Endothelial cell of umbilical vein (primary cell): ENCODE results near the gene GBP5. TPM values are rescaled to one million over a fixed set of nuclear protein-coding genes. Genes with fewer than 3 reads are reported as not detected.

Experiments used
- BruUV-seq: library from RNA; stranded (reverse); fragments of 400-500 nt; replicated peaks from 2 replicates; lab custom pipeline; 2021; lab: Mats Ljungman, UMichigan
- CTCF ChIA-PET: fragments of 300-600, 350-600 bp; sonication (Branson Sonifier 250); formaldehyde crosslinking; loops from one replicate; lab custom pipeline; 2021; ENCODE audit warnings: antibody characterized with exemption, inconsistent platforms; lab: Charles Lee
- POLR2A ChIA-PET: fragments of 300-600, 350-600 bp; sonication (Branson Sonifier 250); formaldehyde crosslinking; loops from one replicate; lab custom pipeline; 2021; ENCODE audit warnings: antibody characterized with exemption, inconsistent platforms; lab: Charles Lee
- DNase-seq: peaks from one replicate; pipeline ENCODE4 v3.0.0-alpha.2; 2011; ENCODE audit warnings: low read depth, low spot score
- FAIRE-seq: peaks from 2 replicates; lab custom pipeline; 2011; peaks lifted over from hg19 to GRCh38; lab: Jason Lieb, UNC
- H2AFZ ChIP-seq: 2 replicates; pipeline ENCODE4 v1.6.0; 2012; ENCODE audit warnings: low read depth, low read length, control low read depth, inconsistent platforms
- H3K27ac ChIP-seq: 2 replicates; pipeline ENCODE4 v1.5.1; 2011; ENCODE audit warnings: low read depth, mild to moderate bottlenecking, control low read depth, low read length, moderate library complexity; ENCODE audit not compliant: insufficient read depth
- H3K27me3 ChIP-seq, 2 experiments: 2 replicates each; pipeline versions ENCODE4 v1.6.0 to v1.6.1; 2011; ENCODE audit warnings: low read length in 2 of 2, mixed read lengths in 1 of 2; ENCODE audit not compliant: control insufficient read depth in 2 of 2, insufficient read depth in 2 of 2
- H3K36me3 ChIP-seq, 2 experiments: 2 replicates in 1 of 2; 3 replicates in 1 of 2; pipeline ENCODE4 v1.5.1; 2011; ENCODE audit warnings: low read length in 2 of 2, mild to moderate bottlenecking in 1 of 2, moderate library complexity in 1 of 2; ENCODE audit not compliant: control insufficient read depth in 2 of 2, insufficient read depth in 2 of 2; ENCODE audit errors: extremely low read depth in 1 of 2
- H3K4me1 ChIP-seq: 3 replicates; pipeline ENCODE4 v1.5.1; 2011; ENCODE audit warnings: mild to moderate bottlenecking, low read length; ENCODE audit not compliant: control insufficient read depth, insufficient read depth; ENCODE audit errors: extremely low read depth
- H3K4me2 ChIP-seq: 2 replicates; pipeline ENCODE4 v1.6.1; 2011; ENCODE audit warnings: low read length, control low read depth, mixed read lengths; ENCODE audit not compliant: insufficient read depth
- H3K4me3 ChIP-seq, 3 experiments: fragments of 200-600 bp in 1 of 3; sonication (generic), shearing (Covaris generic) in 1 of 3; replicated peaks in 1 of 3; 2 replicates each; pipeline ENCODE4 v1.5.1; 2011 to 2016; ENCODE audit warnings: control low read depth in 3 of 3, low read length in 3 of 3, mild to moderate bottlenecking in 2 of 3, inconsistent platforms in 1 of 3, low read depth in 1 of 3, moderate library complexity in 1 of 3; ENCODE audit not compliant: insufficient read depth in 1 of 3
- H3K79me2 ChIP-seq: 2 replicates; pipeline ENCODE4 v1.6.0; 2012; ENCODE audit warnings: low read length, inconsistent platforms; ENCODE audit not compliant: control insufficient read depth, insufficient read depth
- H3K9ac ChIP-seq: replicated peaks from 2 replicates; pipeline ENCODE3; 2011; ENCODE audit warnings: low read length, control low read depth; ENCODE audit not compliant: insufficient read depth; ENCODE audit errors: extremely low read depth
- H3K9me1 ChIP-seq: replicated peaks from 3 replicates; pipeline ENCODE4 v1.6.0; 2011; ENCODE audit warnings: mild to moderate bottlenecking, low read length; ENCODE audit not compliant: control insufficient read depth, insufficient read depth; ENCODE audit errors: extremely low read depth
- H3K9me3 ChIP-seq: replicated peaks from 2 replicates; pipeline ENCODE4 v1.5.1; 2012; ENCODE audit warnings: low read length, inconsistent platforms; ENCODE audit not compliant: control insufficient read depth, insufficient read depth
- H4K20me1 ChIP-seq: replicated peaks from 2 replicates; pipeline ENCODE3; 2011; ENCODE audit warnings: mild to moderate bottlenecking, low read length; ENCODE audit not compliant: control insufficient read depth, insufficient read depth; ENCODE audit errors: extremely low read depth
- EZH2 ChIP-seq: IDR thresholded peaks from 2 replicates; pipeline ENCODE4 v1.6.1; 2012; ENCODE audit warnings: borderline replicate concordance, low read depth, mild to moderate bottlenecking, moderate library complexity, low read length, inconsistent platforms; ENCODE audit not compliant: severe bottlenecking
- FOS ChIP-seq: IDR thresholded peaks from 2 replicates; pipeline ENCODE4 v1.6.1; 2011; ENCODE audit warnings: mild to moderate bottlenecking, low read length, moderate library complexity, borderline replicate concordance; ENCODE audit not compliant: insufficient read depth
- GATA2 ChIP-seq: IDR thresholded peaks from 2 replicates; pipeline ENCODE4 v1.7.0; 2011; ENCODE audit warnings: low read depth, mild to moderate bottlenecking, moderate library complexity, mixed read lengths, low read length; ENCODE audit not compliant: insufficient read length, insufficient read depth
- JUN ChIP-seq: IDR thresholded peaks from 2 replicates; pipeline ENCODE4 v1.6.1; 2011; ENCODE audit warnings: borderline replicate concordance, low read depth; ENCODE audit not compliant: insufficient read length, insufficient read depth
- MYC ChIP-seq: IDR thresholded peaks from one replicate; pipeline ENCODE4 v1.6.1; 2011; ENCODE audit warnings: mild to moderate bottlenecking, low read depth, low read length
- POLR2A ChIP-seq: IDR thresholded peaks from 2 replicates; pipeline ENCODE4 v1.6.1; 2012; ENCODE audit warnings: low read depth, mild to moderate bottlenecking, control low read depth, low read length
- POLR2AphosphoS5 ChIP-seq: IDR thresholded peaks from 2 replicates; pipeline ENCODE4 v1.6.1; 2012; ENCODE audit warnings: low read depth, mild to moderate bottlenecking, control low read depth, low read length, moderate library complexity; ENCODE audit not compliant: insufficient read depth
- dilution Hi-C: fragments of 300-500 bp; cut with MboI; formaldehyde crosslinking; loops from one replicate; pipeline ENCODE4 v1.15.0; 2019; ENCODE audit warnings: low sequenced_read_pairs; ENCODE audit not compliant: extremely low pct_ligation_motif_present
- intact Hi-C: fragments of 100-400 bp; cut with micrococcal nuclease; formaldehyde crosslinking; loops from one replicate; pipeline ENCODE4 v1.10.0; 2022
- polyA plus RNA-seq, 4 experiments: library from polyadenylated mRNA; depleted of rRNA in 3 of 4; stranded (reverse) in 3 of 4; unstranded in 1 of 4; fragments of >200 nt; gene quantifications; 2 replicates each; pipeline versions ENCODE4 v1.2.1 to v1.2.3, GENCODE V29; 2011 to 2012; ENCODE audit warnings: missing spikeins in 1 of 4
- total RNA-seq: library from RNA; stranded (reverse); gene quantifications from 2 replicates; pipeline ENCODE4 v1.2.3, GENCODE V29; 2021
- TF ChIP-seq, protein P1 (sequence below), 2 donors: IDR thresholded peaks; 1 replicate in 1 of 2; 2 replicates in 1 of 2; pipeline ENCODE4 v1.5.1; 2011; ENCODE audit warnings: low read length in 2 of 2, mild to moderate bottlenecking in 2 of 2, moderate library complexity in 2 of 2, control low read depth in 1 of 2, inconsistent platforms in 1 of 2, low read depth in 1 of 2; ENCODE audit not compliant: insufficient read depth in 1 of 2; ENCODE audit errors: extremely low read depth in 1 of 2
- TF ChIP-seq, protein P2 (sequence below): IDR thresholded peaks from 2 replicates; pipeline ENCODE4 v1.6.1; 2011; ENCODE audit not compliant: insufficient read depth, insufficient read length

Gene GBP5
- total and polyA plus RNA-seq, 2 donors (not counting 3 experiments of a cell fraction or from before 2014, with no cell fraction given), result 0.31 TPM; not detected in 1

DNA sequence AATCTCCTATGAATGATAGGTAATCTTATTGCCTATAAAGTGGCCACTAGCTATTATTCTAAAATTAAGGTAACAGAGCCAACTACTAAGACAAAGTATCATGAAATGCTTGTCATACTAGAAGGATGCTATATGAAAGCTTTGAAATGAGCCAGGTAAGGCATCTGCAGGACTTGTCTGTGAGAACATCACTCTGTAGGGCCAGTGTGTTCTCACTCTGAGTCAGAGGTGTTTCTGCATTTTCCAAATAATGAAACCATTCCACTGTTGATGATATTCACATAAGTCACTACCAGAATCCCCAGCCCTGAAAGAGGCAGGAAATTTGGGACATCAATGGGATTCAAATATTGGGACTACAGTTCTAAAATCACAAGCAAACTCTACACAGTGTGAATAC lies 25.8 kb upstream of the GBP5 start:
- H3K36me3 ChIP-seq, result no peaks in the 10 kb centered on the region
- no peak overlapping the region for H2AFZ ChIP-seq
- POLR2A ChIA-PET, result no interaction called here
- dilution Hi-C loops, result no loop called here
- no peak overlapping the region for H3K4me3 ChIP-seq
- H3K9ac ChIP-seq, result no peak overlapping the region
- intact Hi-C loops, result loop anchor here (5.0 kb wide), 1 partner anchor 309 kb away; no protein-coding TSS in a partner anchor
- no peak for FAIRE-seq
- no peak for DNase-seq
- H3K79me2 ChIP-seq, result no peaks in the 10 kb centered on the region
- TF ChIP-seq, protein P1, sequence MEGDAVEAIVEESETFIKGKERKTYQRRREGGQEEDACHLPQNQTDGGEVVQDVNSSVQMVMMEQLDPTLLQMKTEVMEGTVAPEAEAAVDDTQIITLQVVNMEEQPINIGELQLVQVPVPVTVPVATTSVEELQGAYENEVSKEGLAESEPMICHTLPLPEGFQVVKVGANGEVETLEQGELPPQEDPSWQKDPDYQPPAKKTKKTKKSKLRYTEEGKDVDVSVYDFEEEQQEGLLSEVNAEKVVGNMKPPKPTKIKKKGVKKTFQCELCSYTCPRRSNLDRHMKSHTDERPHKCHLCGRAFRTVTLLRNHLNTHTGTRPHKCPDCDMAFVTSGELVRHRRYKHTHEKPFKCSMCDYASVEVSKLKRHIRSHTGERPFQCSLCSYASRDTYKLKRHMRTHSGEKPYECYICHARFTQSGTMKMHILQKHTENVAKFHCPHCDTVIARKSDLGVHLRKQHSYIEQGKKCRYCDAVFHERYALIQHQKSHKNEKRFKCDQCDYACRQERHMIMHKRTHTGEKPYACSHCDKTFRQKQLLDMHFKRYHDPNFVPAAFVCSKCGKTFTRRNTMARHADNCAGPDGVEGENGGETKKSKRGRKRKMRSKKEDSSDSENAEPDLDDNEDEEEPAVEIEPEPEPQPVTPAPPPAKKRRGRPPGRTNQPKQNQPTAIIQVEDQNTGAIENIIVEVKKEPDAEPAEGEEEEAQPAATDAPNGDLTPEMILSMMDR (IDR thresholded peaks at IDR 0.05; ENCODE audit: extremely low read depth in 1 of 2, insufficient read depth in 1 of 2, low read depth in 1 of 2, low read length in 2 of 2), result no peak
- no peak for TF ChIP-seq POLR2A
- no peaks in the 10 kb centered on the region for H3K4me1 ChIP-seq
- H4K20me1 ChIP-seq, result no peaks in the 10 kb centered on the region
- H3K4me2 ChIP-seq, result no peak overlapping the region
- CTCF ChIA-PET, result no interaction called here
- BruUV-seq, result no TSS peak
- H3K27me3 ChIP-seq, result no peaks in the 10 kb centered on the region
- no peak overlapping the region for H3K27ac ChIP-seq
- H3K9me1 ChIP-seq, result no peaks in the 10 kb centered on the region
- no peaks in the 10 kb centered on the region for H3K9me3 ChIP-seq

DNA sequence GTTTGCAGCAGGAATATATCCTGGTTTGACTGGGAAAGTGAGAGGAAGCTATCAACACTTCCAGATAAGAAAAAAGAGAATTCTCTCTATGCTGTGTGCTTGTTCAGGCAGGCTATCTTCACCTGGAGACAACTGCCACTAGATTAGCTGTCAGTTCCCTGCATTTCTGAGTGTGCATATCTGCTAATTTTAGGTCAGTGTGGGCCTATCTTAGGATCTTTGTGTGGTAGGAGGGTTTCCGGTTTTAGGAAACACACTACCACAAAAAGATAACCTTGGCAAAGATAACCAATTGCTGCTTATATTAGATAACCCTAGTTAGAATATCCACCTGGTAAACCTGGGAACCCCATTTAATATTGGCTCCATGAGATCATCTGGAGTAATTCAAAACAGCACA lies 22.5 kb upstream of the GBP5 start:
- TF ChIP-seq POLR2AphosphoS5 (no peak), EZH2 (no peak), POLR2A (no peak), FOS (no peak), GATA2 (no peak), MYC (no peak), JUN (no peak)
- TF ChIP-seq, protein P1 (IDR thresholded peaks at IDR 0.05; ENCODE audit: extremely low read depth in 1 of 2, insufficient read depth in 1 of 2, low read depth in 1 of 2, low read length in 2 of 2), result no peak
- TF ChIP-seq, protein P2, sequence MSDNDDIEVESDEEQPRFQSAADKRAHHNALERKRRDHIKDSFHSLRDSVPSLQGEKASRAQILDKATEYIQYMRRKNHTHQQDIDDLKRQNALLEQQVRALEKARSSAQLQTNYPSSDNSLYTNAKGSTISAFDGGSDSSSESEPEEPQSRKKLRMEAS, result no peak
- no peak for FAIRE-seq
- ChIA-PET CTCF (no interaction called here), POLR2A (no interaction called here)
- Histone ChIP-seq H3K79me2 (no peaks in the 10 kb centered on the region), H3K27ac (no peak overlapping the region), H3K4me3 (no peak overlapping the region), H3K9me1 (no peaks in the 10 kb centered on the region), H3K9me3 (no peaks in the 10 kb centered on the region), H3K27me3 (no peaks in the 10 kb centered on the region), H3K4me1 (no peaks in the 10 kb centered on the region), H3K4me2 (no peak overlapping the region), H3K36me3 (no peaks in the 10 kb centered on the region), H4K20me1 (no peaks in the 10 kb centered on the region), H2AFZ (no peak overlapping the region), H3K9ac (no peak overlapping the region)
- BruUV-seq, result no TSS peak
- dilution Hi-C loops, result no loop called here
- intact Hi-C loops, result loop anchor here (5.0 kb wide), 1 partner anchor 312 kb away; no protein-coding TSS in a partner anchor
- DNase-seq, result no peak
